Endodermal cell (in vitro differentiated cells): ENCODE results near the gene PSG6. TPM values are rescaled to one million over a fixed set of nuclear protein-coding genes. Genes with fewer than 3 reads are reported as not detected.
"Not testable (repeated sequence)": the region's sequence is repeated elsewhere in the genome, so short reads cannot be mapped to it uniquely, and the experiment has no call there.

Experiments
- DNase-seq: peaks from one replicate; pipeline ENCODE4 v3.0.0-alpha.2; 2017
- H3K27ac ChIP-seq: 2 replicates; pipeline ENCODE4 v1.5.1; 2013; ENCODE audit warnings: mild to moderate bottlenecking, low read depth, low read length, moderate library complexity
- H3K27me3 ChIP-seq: 2 replicates; pipeline ENCODE4 v1.6.1; 2013; ENCODE audit warnings: mild to moderate bottlenecking, low read length, moderate library complexity; ENCODE audit not compliant: insufficient read depth, control insufficient read depth, poor library complexity, severe bottlenecking
- H3K36me3 ChIP-seq: 2 replicates; pipeline ENCODE4 v1.7.0; 2013; ENCODE audit warnings: mild to moderate bottlenecking, low read length, moderate library complexity; ENCODE audit not compliant: control insufficient read depth, insufficient read depth
- H3K4me1 ChIP-seq: one replicate; pipeline ENCODE4 v1.7.0; 2013; ENCODE audit warnings: low read length; ENCODE audit not compliant: control insufficient read depth, insufficient read depth
- H3K4me3 ChIP-seq: 2 replicates; pipeline ENCODE4 v1.5.1; 2013; ENCODE audit warnings: mild to moderate bottlenecking, low read length, moderate library complexity
- H3K9ac ChIP-seq: 2 replicates; pipeline ENCODE4 v1.6.1; 2013; ENCODE audit warnings: mild to moderate bottlenecking, low read length, moderate library complexity; ENCODE audit not compliant: poor library complexity, severe bottlenecking; ENCODE audit errors: extremely low read depth
- H3K9me3 ChIP-seq: 2 replicates; pipeline ENCODE4 v1.6.1; 2013; ENCODE audit warnings: mild to moderate bottlenecking, low read length, moderate library complexity; ENCODE audit not compliant: control insufficient read depth
- H3K27ac Mint-ChIP-seq: 2 replicates; pipeline ENCODE4 v1.8.0; 2020; ENCODE audit warnings: mixed read lengths
- H3K27me3 Mint-ChIP-seq: 2 replicates; pipeline ENCODE4 v1.8.0; 2021; ENCODE audit warnings: mild to moderate bottlenecking, mixed read lengths; ENCODE audit not compliant: insufficient read depth
- H3K36me3 Mint-ChIP-seq: 2 replicates; pipeline ENCODE4 v1.8.0; 2020; ENCODE audit warnings: low read depth, mixed read lengths
- H3K4me1 Mint-ChIP-seq: 2 replicates; pipeline ENCODE4 v1.8.0; 2020; ENCODE audit warnings: mixed read lengths
- H3K4me3 Mint-ChIP-seq: 2 replicates; pipeline ENCODE4 v1.8.0; 2020; ENCODE audit warnings: mild to moderate bottlenecking, moderate library complexity, mixed read lengths
- H3K9me3 Mint-ChIP-seq: 2 replicates; pipeline ENCODE4 v1.8.0; 2020; ENCODE audit warnings: mild to moderate bottlenecking, mixed read lengths
- WGBS, 2 experiments: methylation state at CpG; one replicate each; pipeline versions ENCODE4 v1.1.5 to v1.1.7; 2013; ENCODE audit warnings: missing lambda C conversion rate in 2 of 2, mixed read lengths in 1 of 2; ENCODE audit not compliant: insufficient coverage in 1 of 2, insufficient read length in 1 of 2; 5-methylcytosine and 5-hydroxymethylcytosine counted together
- long read RNA-seq, 4 experiments: library from polyadenylated mRNA in 2 of 4; library from RNA in 1 of 4; library from capped mRNA in 1 of 4; stranded (forward) in 3 of 4; unstranded in 1 of 4; transcript quantifications; one replicate each; pipeline ENCODE4 v2.0.0, GENCODE V29; 2020 to 2021; ENCODE audit warnings: inconsistent platforms in 1 of 4
- polyA plus RNA-seq, 2 experiments: library from polyadenylated mRNA; stranded (reverse); fragments of 50-300 nt; gene quantifications; one replicate each; pipeline ENCODE4 v1.2.3, GENCODE V29; 2013
- total RNA-seq, 2 donors: library from RNA; stranded (reverse); fragmentation: NEBNext Ultra II Directional in 1 of 2; extraction: Animal tissue kit (Norgen Biotek cat#: 25700) in 1 of 2; gene quantifications; 2 replicates in 1 of 2; 3 replicates in 1 of 2; pipeline ENCODE4 v1.2.1, GENCODE V29; 2021
- TF ChIP-seq, protein P1 (sequence below): fragments of 200-600 bp; sonication (generic); conservative IDR thresholded peaks from 2 replicates; pipeline ENCODE4 v1.5.0; 2021; ENCODE audit warnings: antibody characterized with exemption, mild to moderate bottlenecking

The PSG6 gene
- not detected for total RNA-seq
- polyA plus RNA-seq (2013, experiment 1 of 2) = not detected
- not detected for polyA plus RNA-seq (2013, experiment 2 of 2)
- long read RNA-seq, experiment 1 = 0 reads
- long read RNA-seq, experiment 2 = 0 reads
- long read RNA-seq, experiment 3 = 0 reads
- long read RNA-seq, experiment 4 = 0 reads

DNA sequence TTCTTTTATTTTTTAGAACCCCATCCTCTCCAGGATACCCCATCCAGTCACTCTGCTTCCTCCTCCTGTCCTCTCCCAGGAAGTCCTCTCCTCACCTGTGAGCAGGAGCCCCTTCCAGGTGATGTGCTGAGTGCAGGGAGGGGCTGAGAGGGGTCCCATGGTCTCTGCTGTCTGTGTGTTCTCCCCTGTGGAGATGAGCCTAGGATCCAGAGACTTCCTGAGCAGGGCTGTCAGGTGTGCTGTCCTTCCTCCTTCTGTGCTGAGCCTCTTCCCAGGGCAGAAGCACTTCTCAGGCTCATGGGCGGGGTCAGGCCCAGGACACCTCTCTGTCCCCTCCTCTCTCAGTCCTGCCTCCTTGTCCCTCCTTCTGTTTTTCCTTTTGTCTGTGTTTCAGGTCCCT is at the start of gene PSG6:
TSS of gene PSG6 (minus strand) at position 261 of the 400 bp plus-strand sequence. CDS start at position 159, 102 bp downstream.
- not testable (repeated sequence) for H3K27me3 ChIP-seq, H3K27ac Mint-ChIP-seq, H3K9ac ChIP-seq, H3K27me3 Mint-ChIP-seq, H3K36me3 ChIP-seq, H3K4me1 Mint-ChIP-seq, H3K4me3 ChIP-seq, H3K9me3 ChIP-seq, H3K4me3 Mint-ChIP-seq, H3K36me3 Mint-ChIP-seq, DNase-seq, H3K4me1 ChIP-seq, H3K27ac ChIP-seq
- H3K9me3 Mint-ChIP-seq = peaks cover 97% of the 10 kb centered on the region
- WGBS, 2 experiments = 60% methylated on average over 1 of the region's 1 CpG; no CpG with 5 or more reads in 1 of the 2 experiments

DNA sequence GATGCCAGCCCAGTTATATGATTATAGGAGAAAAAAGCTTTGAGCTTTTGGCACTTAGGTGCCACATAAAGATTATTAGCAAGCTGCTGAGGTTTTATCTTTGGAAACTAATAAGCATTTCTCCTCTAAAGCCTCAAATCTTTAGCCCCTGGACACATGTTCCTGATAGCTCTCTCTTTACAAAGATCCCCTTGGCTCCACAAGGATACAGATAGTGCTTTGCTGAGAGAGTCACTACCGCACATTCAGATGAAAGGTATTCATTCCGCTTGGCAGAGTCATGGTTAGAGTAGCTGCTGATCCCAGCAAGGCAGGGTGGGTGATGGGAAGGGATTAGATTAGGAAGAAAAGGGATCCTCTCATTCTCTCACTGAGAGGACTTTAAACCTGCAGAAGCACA is 47.5 kb upstream of the PSG6 start:
- DNase-seq = no peak
- Histone ChIP-seq H3K27me3 (no peaks in the 10 kb centered on the region), H3K9me3 (no peaks in the 10 kb centered on the region), H3K4me1 (no peaks in the 10 kb centered on the region), H3K4me3 (no peak overlapping the region), H3K9ac (no peak overlapping the region), H3K27ac (no peak overlapping the region), H3K36me3 (no peaks in the 10 kb centered on the region)
- H3K4me1 Mint-ChIP-seq = no peaks in the 10 kb centered on the region
- H3K9me3 Mint-ChIP-seq = peaks cover 94% of the 10 kb centered on the region
- H3K27ac Mint-ChIP-seq = no peak overlapping the region
- WGBS, 2 experiments = 69 to 76% methylated on average over 2 of the region's 2 CpGs
- no peaks in the 10 kb centered on the region for H3K27me3 Mint-ChIP-seq
- H3K4me3 Mint-ChIP-seq = no peak overlapping the region
- TF ChIP-seq, protein P1, sequence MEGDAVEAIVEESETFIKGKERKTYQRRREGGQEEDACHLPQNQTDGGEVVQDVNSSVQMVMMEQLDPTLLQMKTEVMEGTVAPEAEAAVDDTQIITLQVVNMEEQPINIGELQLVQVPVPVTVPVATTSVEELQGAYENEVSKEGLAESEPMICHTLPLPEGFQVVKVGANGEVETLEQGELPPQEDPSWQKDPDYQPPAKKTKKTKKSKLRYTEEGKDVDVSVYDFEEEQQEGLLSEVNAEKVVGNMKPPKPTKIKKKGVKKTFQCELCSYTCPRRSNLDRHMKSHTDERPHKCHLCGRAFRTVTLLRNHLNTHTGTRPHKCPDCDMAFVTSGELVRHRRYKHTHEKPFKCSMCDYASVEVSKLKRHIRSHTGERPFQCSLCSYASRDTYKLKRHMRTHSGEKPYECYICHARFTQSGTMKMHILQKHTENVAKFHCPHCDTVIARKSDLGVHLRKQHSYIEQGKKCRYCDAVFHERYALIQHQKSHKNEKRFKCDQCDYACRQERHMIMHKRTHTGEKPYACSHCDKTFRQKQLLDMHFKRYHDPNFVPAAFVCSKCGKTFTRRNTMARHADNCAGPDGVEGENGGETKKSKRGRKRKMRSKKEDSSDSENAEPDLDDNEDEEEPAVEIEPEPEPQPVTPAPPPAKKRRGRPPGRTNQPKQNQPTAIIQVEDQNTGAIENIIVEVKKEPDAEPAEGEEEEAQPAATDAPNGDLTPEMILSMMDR = no peak
- no peaks in the 10 kb centered on the region for H3K36me3 Mint-ChIP-seq

- Mint-ChIP-seq H3K27me3 (no peaks in the 10 kb centered on the region), H3K9me3 (peaks cover 90% of the 10 kb centered on the region), H3K27ac (no peak overlapping the region), H3K36me3 (no peaks in the 10 kb centered on the region), H3K4me3 (no peak overlapping the region), H3K4me1 (no peaks in the 10 kb centered on the region)
- 86% methylated on average over 5 to 6 of the region's 6 CpGs for WGBS, 2 experiments
- TF ChIP-seq, protein P1 = no peak
- H3K4me1 ChIP-seq = no peaks in the 10 kb centered on the region
- H3K27ac ChIP-seq = no peak overlapping the region
- H3K9me3 ChIP-seq = no peaks in the 10 kb centered on the region
- H3K36me3 ChIP-seq = no peaks in the 10 kb centered on the region
- no peak overlapping the region for H3K4me3 ChIP-seq
- DNase-seq = no peak
- no peaks in the 10 kb centered on the region for H3K27me3 ChIP-seq
- no peak overlapping the region for H3K9ac ChIP-seq
Observed at GRCh38 chr19:42961119-42961518, 43.4 kb upstream of the PSG6 start.

DNA sequence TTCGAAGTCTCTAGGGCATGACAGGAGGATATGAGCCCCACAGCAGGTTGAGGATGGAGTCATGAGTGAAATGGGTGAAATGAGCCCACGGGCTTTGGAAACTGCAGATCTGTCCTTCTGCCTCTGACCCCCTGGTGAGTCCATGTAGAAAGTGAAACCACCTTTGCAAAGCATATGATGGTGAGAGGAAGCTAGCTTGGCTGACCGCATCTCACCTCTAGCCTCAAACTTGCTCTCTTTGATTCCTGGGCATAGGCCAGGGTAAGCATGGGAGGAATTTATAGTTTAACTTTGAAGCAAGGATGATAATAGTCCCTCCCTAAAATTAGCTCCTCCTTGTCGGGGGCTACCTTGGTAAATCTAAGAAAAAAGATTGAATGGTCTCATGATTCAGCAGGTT is 34.4 kb upstream of the PSG6 start:
- DNase-seq, H3K4me1 Mint-ChIP-seq, H3K36me3 ChIP-seq, H3K4me3 Mint-ChIP-seq, H3K27me3 Mint-ChIP-seq, H3K36me3 Mint-ChIP-seq, H3K9ac ChIP-seq, H3K27me3 ChIP-seq, H3K4me1 ChIP-seq, H3K9me3 ChIP-seq, H3K27ac Mint-ChIP-seq, H3K4me3 ChIP-seq, H3K27ac ChIP-seq: not testable (repeated sequence)
- 78 to 82% methylated on average over 2 to 4 of the region's 4 CpGs for WGBS, 2 experiments
- peaks cover 82% of the 10 kb centered on the region for H3K9me3 Mint-ChIP-seq

- H3K9me3 ChIP-seq, H3K27ac Mint-ChIP-seq, H3K9ac ChIP-seq, H3K4me1 Mint-ChIP-seq, H3K4me1 ChIP-seq, H3K27ac ChIP-seq, H3K36me3 ChIP-seq, H3K27me3 Mint-ChIP-seq, H3K4me3 ChIP-seq, DNase-seq, H3K36me3 Mint-ChIP-seq, H3K27me3 ChIP-seq, H3K4me3 Mint-ChIP-seq: not testable (repeated sequence)
- H3K9me3 Mint-ChIP-seq = peaks cover 83% of the 10 kb centered on the region
- WGBS, 2 experiments = 83 to 92% methylated on average over 1 of the region's 2 CpGs
Observed at GRCh38 chr19:42951476-42951875, 33.8 kb upstream of the PSG6 start.
